ENCODE measurements around the gene KLHL22. TPM values are rescaled to one million over a fixed set of nuclear protein-coding genes. Genes with fewer than 3 reads are reported as not detected.
A peak's percentile ranks its signal among the peaks of the same experiment; 100 is the strongest.

KLHL22 gene
- total and polyA plus RNA-seq, 2 of the 8 experiments (the other 6 are each of a cell fraction or from before 2014, with no cell fraction given) = 9.4 to 16.2 TPM

DNA sequence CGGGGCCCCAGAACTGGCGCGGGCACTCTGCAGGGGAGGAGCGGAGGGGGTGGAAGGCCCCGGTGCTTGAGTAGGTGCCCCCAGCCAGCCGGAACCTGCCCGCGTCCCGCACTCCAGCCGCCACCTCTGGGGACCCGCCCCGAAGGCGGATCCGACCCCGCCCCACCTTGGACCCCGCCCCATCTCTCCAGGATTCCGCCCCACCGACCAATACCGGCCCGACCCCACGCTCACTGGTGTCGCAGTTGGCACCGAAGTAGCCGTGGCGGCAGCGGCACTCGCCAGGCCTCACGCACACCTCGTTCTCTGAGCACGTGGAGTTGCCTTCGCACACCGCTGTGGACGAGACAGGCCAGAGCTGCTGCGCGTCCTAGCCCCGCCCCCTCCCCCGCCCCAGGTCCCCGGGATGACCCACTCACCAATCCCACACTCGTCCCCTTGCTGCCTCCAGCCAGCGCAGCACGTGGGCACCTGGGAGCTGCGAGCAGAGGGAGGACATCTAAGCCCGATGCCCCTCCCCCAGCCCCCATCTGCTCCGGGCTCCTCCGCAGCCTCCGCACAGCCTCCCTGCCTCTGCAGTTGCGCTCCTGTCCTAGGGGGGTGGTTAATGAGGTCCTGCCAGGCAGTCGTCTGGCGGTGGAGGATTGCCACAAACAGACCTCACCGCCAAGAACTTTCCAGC, 63.9 kb downstream of the KLHL22 start:
- DNase-seq (ENCODE audit: low read depth in 1 of 2, low spot score in 2 of 2) (peak in 1 of 2 experiments; percentile 64), FAIRE-seq (no peak)
- H3K4me3 ChIP-seq (ENCODE audit: extremely low read depth in 1 of 4, insufficient read depth in 2 of 4, low read depth in 3 of 4, low read length in 4 of 4) = peak overlapping the region; percentile 11 to 56 (median 36); a peak in 5 of 8 replicates
- no peak overlapping the region for H4K5ac ChIP-seq (ENCODE audit: insufficient read length, low read depth, low read length)
- peaks cover 33 to 82% (median 68%) of the 10 kb centered on the region in 4 experiments for H3K27me3 ChIP-seq (replicated peaks in 1 of 4; ENCODE audit: control insufficient read depth in 3 of 4, extremely low read depth in 1 of 4, insufficient read depth in 3 of 4, low read length in 3 of 4)
- ChIA-PET POLR2A (ENCODE audit: partially characterized antibody) (no interaction called here), CTCF (ENCODE audit: partially characterized antibody) (interaction anchor here (1.2 kb wide), 1 partner anchor 23 kb away, joined by 4 read pairs; no protein-coding TSS in a partner anchor)
- H3K4me1 ChIP-seq (replicated peaks in 1 of 4; ENCODE audit: control insufficient read depth in 3 of 4, insufficient read depth in 4 of 4, low read length in 3 of 4) = peaks cover 0 to 24% (median 14%) of the 10 kb centered on the region in 4 experiments; a peak in 5 of 7 replicates
- no peak overlapping the region for H3K4ac ChIP-seq (replicated peaks; ENCODE audit: insufficient read length, low read depth, low read length)
- no peak overlapping the region for H3K56ac ChIP-seq (replicated peaks; ENCODE audit: insufficient read length, low read depth, low read length)
- no peak overlapping the region for H2BK5ac ChIP-seq (ENCODE audit: low read depth, low read length)
- TF ChIP-seq RNF2 (IDR thresholded peaks at IDR 0.05; ENCODE audit: borderline replicate concordance, low read depth, low read length, missing control alignments, poor library complexity, severe bottlenecking) (peak; percentile 38), SRF (IDR thresholded peaks at IDR 0.05; ENCODE audit: low read depth, low read length) (no peak), MAX (IDR thresholded peaks at IDR 0.05) (peak; percentile 91)
- TF ChIP-seq, protein P1, sequence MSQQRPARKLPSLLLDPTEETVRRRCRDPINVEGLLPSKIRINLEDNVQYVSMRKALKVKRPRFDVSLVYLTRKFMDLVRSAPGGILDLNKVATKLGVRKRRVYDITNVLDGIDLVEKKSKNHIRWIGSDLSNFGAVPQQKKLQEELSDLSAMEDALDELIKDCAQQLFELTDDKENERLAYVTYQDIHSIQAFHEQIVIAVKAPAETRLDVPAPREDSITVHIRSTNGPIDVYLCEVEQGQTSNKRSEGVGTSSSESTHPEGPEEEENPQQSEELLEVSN (IDR thresholded peaks at IDR 0.05) = peak; percentile 79
- H4K20me1 ChIP-seq (replicated peaks in 1 of 2; ENCODE audit: control insufficient read depth in 1 of 2, insufficient read depth in 2 of 2, low read length in 2 of 2) = peaks cover 23 to 53% of the 10 kb centered on the region in 2 experiments
- H4K91ac ChIP-seq (replicated peaks; ENCODE audit: insufficient read length, low read length) = no peak overlapping the region
- H2BK120ac ChIP-seq (replicated peaks; ENCODE audit: low read depth, low read length) = no peak overlapping the region
- no peaks in the 10 kb centered on the region for H3K9me3 ChIP-seq (ENCODE audit: insufficient read depth in 2 of 2, low read depth in 1 of 2, low read length in 1 of 2)
- no peak overlapping the region for H3K18ac ChIP-seq (ENCODE audit: extremely low read depth, low read length)
- no peak overlapping the region for H4K8ac ChIP-seq (ENCODE audit: extremely low read depth, insufficient read depth, low read length)
- H2BK15ac ChIP-seq (ENCODE audit: low read length) = peak overlapping the region; percentile 46; the same call in 1 of the 2 replicates
- H3K27ac ChIP-seq (ENCODE audit: low read depth, low read length) = no peak overlapping the region
- peaks cover 2% of the 10 kb centered on the region for H3K79me1 ChIP-seq (ENCODE audit: low read depth, low read length)
- no peak overlapping the region for H2BK12ac ChIP-seq (ENCODE audit: low read depth, low read length)
- H3K14ac ChIP-seq (ENCODE audit: insufficient read length) = no peak overlapping the region
- H2AFZ ChIP-seq (ENCODE audit: low read length) = no peak overlapping the region
- H3K79me2 ChIP-seq (ENCODE audit: control insufficient read depth in 1 of 2, insufficient read depth in 2 of 2, low read length in 2 of 2) = no peaks in the 10 kb centered on the region
- H2AK5ac ChIP-seq (ENCODE audit: low read depth, low read length) = no peak overlapping the region
- H3K23me2 ChIP-seq (ENCODE audit: low read depth, low read length) = peaks cover 10% of the 10 kb centered on the region; the same call in 1 of the 2 replicates
- H2BK20ac ChIP-seq (ENCODE audit: low read length) = no peak overlapping the region
- H3K23ac ChIP-seq (ENCODE audit: insufficient read length) = no peak overlapping the region
- H3K36me3 ChIP-seq (ENCODE audit: control insufficient read depth in 2 of 4, insufficient read depth in 4 of 4, low read length in 3 of 4) = peaks cover 0 to 2% (median 0%) of the 10 kb centered on the region in 4 experiments; a peak in 1 of 8 replicates
- H3K9ac ChIP-seq (replicated peaks in 1 of 4; ENCODE audit: extremely low read depth in 1 of 4, low read depth in 3 of 4, low read length in 3 of 4) = no peak overlapping the region
- H3K4me2 ChIP-seq (ENCODE audit: insufficient read depth in 1 of 2, low read depth in 2 of 2, low read length in 2 of 2) = peak overlapping the region; percentile 33 to 85
- WGBS, 2 experiments (ENCODE audit: extremely low coverage in 1 of 2, insufficient coverage in 1 of 2, insufficient read length in 1 of 2, insufficient replicate concordance in 2 of 2, low coverage in 1 of 2, low lambda C conversion rate in 2 of 2, missing lambda C conversion rate in 1 of 2) = 50% methylated on average over 22 of the region's 50 CpGs; no CpG with 5 or more reads in 1 of the 2 experiments

Measured in H1 (cell line).